ENCODE results near the gene LEPROT.

LEPROT gene

GRCh38 chr1:65471213-65471833, 50.9 kb downstream of the LEPROT start:
- peaks cover 0 to 2% (median 0%) of the 10 kb centered on the region in 5 experiments for H3K9me3 ChIP-seq (ENCODE audit: control extremely low read depth in 1 of 5, control insufficient read depth in 4 of 5, insufficient read depth in 2 of 5, low read depth in 1 of 5, low read length in 4 of 5)
- H3K4me1 ChIP-seq (ENCODE audit: control extremely low read depth in 1 of 4, control insufficient read depth in 4 of 4, insufficient read depth in 4 of 4, low read length in 3 of 4): no peaks in the 10 kb centered on the region
- ChIA-PET CTCF (no interaction called here), POLR2A (no interaction called here)
- peaks cover 0 to 3% (median 0%) of the 10 kb centered on the region in 4 experiments for H3K36me3 ChIP-seq (ENCODE audit: control insufficient read depth in 4 of 4, insufficient read depth in 4 of 4, low read length in 3 of 4)
- no peak overlapping the region for H3K27ac ChIP-seq (ENCODE audit: insufficient read depth in 1 of 2, low read depth in 1 of 2, low read length in 2 of 2, poor library complexity in 1 of 2, severe bottlenecking in 2 of 2)
- no peak overlapping the region for H3K4me3 ChIP-seq (ENCODE audit: control insufficient read depth in 1 of 7, extremely low read depth in 1 of 7, insufficient read depth in 4 of 7, low read depth in 2 of 7, low read length in 6 of 7)
- no peak for DNase-seq
- H3K27me3 ChIP-seq (replicated peaks in 2 of 5; ENCODE audit: control insufficient read depth in 4 of 5, insufficient read depth in 5 of 5, low read length in 4 of 5): no peaks in the 10 kb centered on the region
- no CpG with 5 or more reads among the region's 2 CpGs for WGBS (ENCODE audit: insufficient coverage)

GRCh38 chr1:65471861-65472332, 51.4 kb downstream of the LEPROT start:
- no peak for DNase-seq
- 100% methylated on average over 1 of the region's 4 CpGs for WGBS (ENCODE audit: insufficient coverage)
- Histone ChIP-seq H3K36me3 (ENCODE audit: control insufficient read depth in 4 of 4, insufficient read depth in 4 of 4, low read length in 3 of 4) (peaks cover 0 to 3% (median 0%) of the 10 kb centered on the region in 4 experiments), H3K27me3 (replicated peaks in 2 of 5; ENCODE audit: control insufficient read depth in 4 of 5, insufficient read depth in 5 of 5, low read length in 4 of 5) (no peaks in the 10 kb centered on the region), H3K4me1 (ENCODE audit: control extremely low read depth in 1 of 4, control insufficient read depth in 4 of 4, insufficient read depth in 4 of 4, low read length in 3 of 4) (no peaks in the 10 kb centered on the region), H3K27ac (ENCODE audit: insufficient read depth in 1 of 2, low read depth in 1 of 2, low read length in 2 of 2, poor library complexity in 1 of 2, severe bottlenecking in 2 of 2) (no peak overlapping the region), H3K9me3 (ENCODE audit: control extremely low read depth in 1 of 5, control insufficient read depth in 4 of 5, insufficient read depth in 2 of 5, low read depth in 1 of 5, low read length in 4 of 5) (peaks cover 0 to 2% (median 0%) of the 10 kb centered on the region in 5 experiments), H3K4me3 (ENCODE audit: control insufficient read depth in 1 of 7, extremely low read depth in 1 of 7, insufficient read depth in 4 of 7, low read depth in 2 of 7, low read length in 6 of 7) (no peak overlapping the region)
- ChIA-PET POLR2A (no interaction called here), CTCF (no interaction called here)

GRCh38 chr1:65476327-65476726, 55.9 kb downstream of the LEPROT start:
- no peak overlapping the region for H3K27ac ChIP-seq (ENCODE audit: insufficient read depth in 1 of 2, low read depth in 1 of 2, low read length in 2 of 2, poor library complexity in 1 of 2, severe bottlenecking in 2 of 2)
- WGBS (ENCODE audit: insufficient coverage): 100% methylated on average over 3 of the region's 3 CpGs
- CTCF ChIA-PET: interaction anchor here (1.4 to 1.5 kb wide), 2 partner anchors 17 to 46 kb away, joined by 3 to 6 read pairs; no protein-coding TSS in a partner anchor

GRCh38 chr1:65477414-65478378, 57.2 kb downstream of the LEPROT start:
- POLR2A ChIA-PET: no interaction called here
- Histone ChIP-seq H3K27ac (ENCODE audit: insufficient read depth in 1 of 2, low read depth in 1 of 2, low read length in 2 of 2, poor library complexity in 1 of 2, severe bottlenecking in 2 of 2) (peak overlapping the region in 1 of 2 experiments; percentile 62), H3K36me3 (ENCODE audit: control insufficient read depth in 4 of 4, insufficient read depth in 4 of 4, low read length in 3 of 4) (no peaks in the 10 kb centered on the region)

More at GRCh38 chr1:65476327-65476726, 55.9 kb downstream of the LEPROT start:
- Histone ChIP-seq H3K9me3 (ENCODE audit: control extremely low read depth in 1 of 5, control insufficient read depth in 4 of 5, insufficient read depth in 2 of 5, low read depth in 1 of 5, low read length in 4 of 5) (no peaks in the 10 kb centered on the region), H3K27me3 (replicated peaks in 2 of 5; ENCODE audit: control insufficient read depth in 4 of 5, insufficient read depth in 5 of 5, low read length in 4 of 5) (no peaks in the 10 kb centered on the region), H3K4me1 (ENCODE audit: control extremely low read depth in 1 of 4, control insufficient read depth in 4 of 4, insufficient read depth in 4 of 4, low read length in 3 of 4) (no peaks in the 10 kb centered on the region), H3K36me3 (ENCODE audit: control insufficient read depth in 4 of 4, insufficient read depth in 4 of 4, low read length in 3 of 4) (no peaks in the 10 kb centered on the region), H3K4me3 (ENCODE audit: control insufficient read depth in 1 of 7, extremely low read depth in 1 of 7, insufficient read depth in 4 of 7, low read depth in 2 of 7, low read length in 6 of 7) (no peak overlapping the region)
- DNase-seq: no peak
- POLR2A ChIA-PET: no interaction called here

GRCh38 chr1:65478379-65479026, 58.0 kb downstream of the LEPROT start:
- Histone ChIP-seq H3K36me3 (ENCODE audit: control insufficient read depth in 4 of 4, insufficient read depth in 4 of 4, low read length in 3 of 4) (no peaks in the 10 kb centered on the region), H3K27me3 (replicated peaks in 2 of 5; ENCODE audit: control insufficient read depth in 4 of 5, insufficient read depth in 5 of 5, low read length in 4 of 5) (no peaks in the 10 kb centered on the region), H3K27ac (ENCODE audit: insufficient read depth in 1 of 2, low read depth in 1 of 2, low read length in 2 of 2, poor library complexity in 1 of 2, severe bottlenecking in 2 of 2) (peak overlapping the region in 1 of 2 experiments; percentile 62), H3K9me3 (ENCODE audit: control extremely low read depth in 1 of 5, control insufficient read depth in 4 of 5, insufficient read depth in 2 of 5, low read depth in 1 of 5, low read length in 4 of 5) (no peaks in the 10 kb centered on the region), H3K4me3 (ENCODE audit: control insufficient read depth in 1 of 7, extremely low read depth in 1 of 7, insufficient read depth in 4 of 7, low read depth in 2 of 7, low read length in 6 of 7) (no peak overlapping the region), H3K4me1 (ENCODE audit: control extremely low read depth in 1 of 4, control insufficient read depth in 4 of 4, insufficient read depth in 4 of 4, low read length in 3 of 4) (no peaks in the 10 kb centered on the region)
- CTCF ChIA-PET: interaction anchor here (1.1 kb wide), 1 partner anchor 11 kb away, joined by 3 read pairs; no protein-coding TSS in a partner anchor
- no CpG with 5 or more reads among the region's 3 CpGs for WGBS (ENCODE audit: insufficient coverage)
- DNase-seq: no peak
- POLR2A ChIA-PET: interaction anchor here (0.7 kb wide), 1 partner anchor 838 kb away, joined by 3 read pairs; no protein-coding TSS in a partner anchor

More at GRCh38 chr1:65477414-65478378, 57.2 kb downstream of the LEPROT start:
- no peak overlapping the region for H3K4me3 ChIP-seq (ENCODE audit: control insufficient read depth in 1 of 7, extremely low read depth in 1 of 7, insufficient read depth in 4 of 7, low read depth in 2 of 7, low read length in 6 of 7)
- H3K27me3 ChIP-seq (replicated peaks in 2 of 5; ENCODE audit: control insufficient read depth in 4 of 5, insufficient read depth in 5 of 5, low read length in 4 of 5): no peaks in the 10 kb centered on the region
- CTCF ChIA-PET: interaction anchor here (1.1 to 1.5 kb wide), 3 partner anchors 11 to 47 kb away, joined by 3 to 6 read pairs (median 3); no protein-coding TSS in a partner anchor
- DNase-seq: no peak
- 100% methylated on average over 1 of the region's 2 CpGs for WGBS (ENCODE audit: insufficient coverage)
- H3K4me1 ChIP-seq (ENCODE audit: control extremely low read depth in 1 of 4, control insufficient read depth in 4 of 4, insufficient read depth in 4 of 4, low read length in 3 of 4): no peaks in the 10 kb centered on the region
- no peaks in the 10 kb centered on the region for H3K9me3 ChIP-seq (ENCODE audit: control extremely low read depth in 1 of 5, control insufficient read depth in 4 of 5, insufficient read depth in 2 of 5, low read depth in 1 of 5, low read length in 4 of 5)

- Histone ChIP-seq H3K4me1 (ENCODE audit: control extremely low read depth in 1 of 4, control insufficient read depth in 4 of 4, insufficient read depth in 4 of 4, low read length in 3 of 4) (no peaks in the 10 kb centered on the region), H3K4me3 (ENCODE audit: control insufficient read depth in 1 of 7, extremely low read depth in 1 of 7, insufficient read depth in 4 of 7, low read depth in 2 of 7, low read length in 6 of 7) (no peak overlapping the region), H3K27ac (ENCODE audit: insufficient read depth in 1 of 2, low read depth in 1 of 2, low read length in 2 of 2, poor library complexity in 1 of 2, severe bottlenecking in 2 of 2) (peak overlapping the region in 1 of 2 experiments; percentile 62), H3K36me3 (ENCODE audit: control insufficient read depth in 4 of 4, insufficient read depth in 4 of 4, low read length in 3 of 4) (no peaks in the 10 kb centered on the region), H3K27me3 (replicated peaks in 2 of 5; ENCODE audit: control insufficient read depth in 4 of 5, insufficient read depth in 5 of 5, low read length in 4 of 5) (no peaks in the 10 kb centered on the region), H3K9me3 (ENCODE audit: control extremely low read depth in 1 of 5, control insufficient read depth in 4 of 5, insufficient read depth in 2 of 5, low read depth in 1 of 5, low read length in 4 of 5) (no peaks in the 10 kb centered on the region)
- ChIA-PET POLR2A (no interaction called here), CTCF (no interaction called here)
- WGBS (ENCODE audit: insufficient coverage): 100% methylated on average over 3 of the region's 4 CpGs
- DNase-seq: no peak
Measured at GRCh38 chr1:65479554-65480204, 59.2 kb downstream of the LEPROT start.
